ENCODE data around the gene CPNE4.

The CPNE4 gene

DNA sequence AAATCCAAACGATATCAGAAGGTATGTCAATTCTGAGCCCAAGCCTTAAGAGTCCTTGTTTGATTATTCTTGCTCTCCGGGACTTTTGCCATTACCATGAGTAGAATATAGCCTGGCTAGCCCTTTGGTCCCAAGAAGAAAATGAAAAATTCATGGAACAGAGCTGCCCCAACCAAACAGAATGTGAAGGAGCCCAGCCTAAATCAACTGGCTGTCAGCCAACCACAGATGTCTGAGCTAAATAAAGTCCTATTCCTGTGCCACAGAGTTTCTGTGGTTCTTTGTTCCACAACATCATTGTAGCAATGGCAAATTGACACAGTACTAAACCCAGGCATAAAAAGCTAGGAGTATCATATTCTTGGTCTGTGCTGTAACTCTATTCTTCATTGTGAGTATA is 185.2 kb downstream of the CPNE4 start:
- no peak for DNase-seq (ENCODE audit: low read depth, low spot score)

DNA sequence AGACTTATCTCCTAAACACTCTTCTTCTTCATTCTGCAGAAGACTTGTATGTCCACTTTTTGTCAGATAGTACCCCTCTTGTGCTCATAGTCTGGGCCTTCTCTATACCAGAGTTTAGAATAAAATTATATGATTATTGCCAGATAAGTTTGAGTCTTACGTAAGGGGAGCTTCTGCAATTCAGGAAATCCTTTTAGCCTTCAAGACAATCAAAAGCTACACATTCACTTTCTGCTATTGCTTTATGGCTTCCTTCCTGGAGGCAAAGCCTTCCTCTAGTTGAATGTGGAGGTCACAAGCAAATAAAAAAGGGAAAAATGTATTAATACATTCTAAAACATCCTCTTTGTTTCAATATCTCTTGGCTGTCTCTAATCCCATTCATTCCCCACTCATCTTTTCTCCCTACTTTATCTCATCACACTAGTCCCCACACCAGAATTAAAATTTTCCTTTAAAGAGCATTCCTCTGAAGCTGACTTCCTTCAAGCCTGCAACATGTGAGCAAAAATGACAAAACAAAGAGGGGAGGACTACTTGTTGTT is 186.8 kb downstream of the CPNE4 start:
- Histone ChIP-seq H3K4me3 (ENCODE audit: insufficient read length, low read depth) (no peak overlapping the region), H3K27me3 (ENCODE audit: insufficient read depth, insufficient read length) (no peaks in the 10 kb centered on the region), H3K4me1 (ENCODE audit: insufficient read depth, insufficient read length) (no peaks in the 10 kb centered on the region), H3K36me3 (ENCODE audit: insufficient read depth, insufficient read length, low read length) (no peaks in the 10 kb centered on the region), H3K9me3 (ENCODE audit: insufficient read depth, low read length) (no peaks in the 10 kb centered on the region), H3K9ac (ENCODE audit: insufficient read length, low read depth) (no peak overlapping the region)
- TF ChIP-seq YY1 (IDR thresholded peaks at IDR 0.05; ENCODE audit: insufficient read depth, insufficient read length) (no peak), SUZ12 (IDR thresholded peaks at IDR 0.05; ENCODE audit: extremely low read depth, insufficient read depth, insufficient read length) (no peak), ZNF274 (IDR thresholded peaks at IDR 0.05; ENCODE audit: low read depth, low read length) (no peak)
- no peak for DNase-seq (ENCODE audit: low read depth, low spot score)

More for the DNA sequence above, 185.2 kb downstream of the CPNE4 start:
- TF ChIP-seq YY1 (IDR thresholded peaks at IDR 0.05; ENCODE audit: insufficient read depth, insufficient read length), result no peak
- no peak for TF ChIP-seq SUZ12 (IDR thresholded peaks at IDR 0.05; ENCODE audit: extremely low read depth, insufficient read depth, insufficient read length)
- TF ChIP-seq ZNF274 (IDR thresholded peaks at IDR 0.05; ENCODE audit: low read depth, low read length), result no peak
- Histone ChIP-seq H3K9ac (ENCODE audit: insufficient read length, low read depth) (no peak overlapping the region), H3K4me3 (ENCODE audit: insufficient read length, low read depth) (no peak overlapping the region), H3K9me3 (ENCODE audit: insufficient read depth, low read length) (no peaks in the 10 kb centered on the region), H3K27me3 (ENCODE audit: insufficient read depth, insufficient read length) (no peaks in the 10 kb centered on the region), H3K36me3 (ENCODE audit: insufficient read depth, insufficient read length, low read length) (no peaks in the 10 kb centered on the region), H3K4me1 (ENCODE audit: insufficient read depth, insufficient read length) (no peaks in the 10 kb centered on the region)

DNA sequence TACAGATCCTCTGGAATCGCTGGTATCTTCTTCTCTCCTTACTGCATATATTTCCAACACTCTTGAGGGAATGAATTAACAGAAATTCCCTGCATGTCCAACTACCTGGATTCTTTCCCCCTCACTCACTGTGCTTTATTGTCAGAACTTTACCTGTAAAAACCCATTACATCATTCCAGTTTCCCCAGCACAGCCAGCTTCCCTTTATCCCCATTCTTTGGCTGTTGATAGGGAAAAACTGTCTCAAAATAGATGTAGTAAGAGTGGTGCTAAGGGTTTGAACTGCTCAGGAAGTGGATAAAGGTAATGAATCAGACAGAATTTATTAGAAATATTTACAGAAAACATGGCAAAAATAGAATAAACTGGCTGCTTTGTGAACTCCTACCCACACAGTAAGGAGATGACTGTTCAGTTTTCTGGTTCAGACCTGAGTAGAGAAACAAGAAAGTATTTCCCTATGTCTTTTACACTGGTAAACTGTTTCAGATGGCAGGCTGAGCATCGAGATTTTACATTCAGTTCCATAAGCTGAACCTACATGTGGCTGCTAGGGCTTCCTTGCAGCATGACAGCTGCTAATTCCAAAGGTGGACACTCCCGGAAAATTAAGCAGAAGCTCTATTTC is 188.4 kb downstream of the CPNE4 start:
- Histone ChIP-seq H3K9ac (ENCODE audit: insufficient read length, low read depth) (no peak overlapping the region), H3K27me3 (ENCODE audit: insufficient read depth, insufficient read length) (no peaks in the 10 kb centered on the region), H3K4me3 (ENCODE audit: insufficient read length, low read depth) (no peak overlapping the region), H3K9me3 (ENCODE audit: insufficient read depth, low read length) (no peaks in the 10 kb centered on the region), H3K4me1 (ENCODE audit: insufficient read depth, insufficient read length) (no peaks in the 10 kb centered on the region), H3K36me3 (ENCODE audit: insufficient read depth, insufficient read length, low read length) (no peaks in the 10 kb centered on the region)
- TF ChIP-seq YY1 (IDR thresholded peaks at IDR 0.05; ENCODE audit: insufficient read depth, insufficient read length), result no peak
- no peak for TF ChIP-seq SUZ12 (IDR thresholded peaks at IDR 0.05; ENCODE audit: extremely low read depth, insufficient read depth, insufficient read length)
- TF ChIP-seq ZNF274 (IDR thresholded peaks at IDR 0.05; ENCODE audit: low read depth, low read length), result no peak
- DNase-seq (ENCODE audit: low read depth, low spot score), result no peak

DNA sequence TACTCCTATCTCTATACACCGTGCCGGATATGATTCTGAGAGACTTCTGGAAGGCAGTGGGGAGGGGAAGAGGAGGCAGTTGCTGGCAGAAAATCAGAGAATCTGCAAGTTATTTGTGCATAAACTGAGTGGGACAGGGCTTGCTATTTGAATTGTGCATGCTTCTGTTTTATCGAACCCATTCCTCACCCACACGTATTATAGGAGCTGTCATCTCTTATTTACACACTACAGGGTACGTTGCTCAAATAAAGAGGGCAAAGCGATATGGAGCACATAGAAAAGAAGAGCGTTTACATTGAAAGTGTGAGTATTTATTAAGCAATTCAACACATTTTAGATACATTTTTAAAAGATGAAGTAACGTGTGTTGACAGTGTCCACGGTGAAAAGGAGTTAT is 191.6 kb downstream of the CPNE4 start:
- no peak overlapping the region for H3K9ac ChIP-seq (ENCODE audit: insufficient read length, low read depth)

DNA sequence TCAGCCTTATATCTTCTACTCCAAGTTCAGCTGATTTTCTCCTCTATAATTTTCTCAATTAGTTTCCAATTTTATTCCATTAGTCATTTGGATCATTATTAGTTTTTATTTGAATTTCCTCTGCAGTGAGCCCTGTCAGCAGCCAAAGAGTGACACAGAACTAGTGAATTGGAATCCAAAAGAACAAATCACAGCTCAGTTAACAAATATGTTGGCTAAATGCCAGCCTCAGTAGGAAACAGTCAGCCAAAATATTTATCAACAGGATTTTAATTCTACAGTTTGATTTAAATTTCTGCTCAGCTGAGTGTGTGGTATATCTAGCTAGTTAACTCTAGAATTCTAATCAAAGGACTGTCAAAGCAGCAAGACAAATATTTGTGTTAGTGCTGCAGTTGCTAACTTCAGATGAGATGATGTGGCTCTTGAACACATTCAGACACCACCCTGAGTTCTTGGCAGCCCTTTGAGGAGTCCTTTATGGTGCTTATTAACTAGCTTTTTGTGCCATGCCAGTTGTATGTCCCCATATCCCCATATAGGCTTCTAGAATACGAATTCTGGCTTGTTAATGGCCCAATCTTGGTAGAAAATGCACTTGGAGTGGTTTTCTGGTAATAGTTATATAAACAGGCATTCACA is 194.5 kb downstream of the CPNE4 start:
- Histone ChIP-seq H3K4me3 (ENCODE audit: insufficient read length, low read depth) (no peak overlapping the region), H3K36me3 (ENCODE audit: insufficient read depth, insufficient read length, low read length) (no peaks in the 10 kb centered on the region), H3K9me3 (ENCODE audit: insufficient read depth, low read length) (no peaks in the 10 kb centered on the region), H3K27me3 (ENCODE audit: insufficient read depth, insufficient read length) (no peaks in the 10 kb centered on the region), H3K9ac (ENCODE audit: insufficient read length, low read depth) (no peak overlapping the region), H3K4me1 (ENCODE audit: insufficient read depth, insufficient read length) (no peaks in the 10 kb centered on the region)
- TF ChIP-seq SUZ12 (IDR thresholded peaks at IDR 0.05; ENCODE audit: extremely low read depth, insufficient read depth, insufficient read length), result no peak
- TF ChIP-seq ZNF274 (IDR thresholded peaks at IDR 0.05; ENCODE audit: low read depth, low read length), result no peak
- no peak for TF ChIP-seq YY1 (IDR thresholded peaks at IDR 0.05; ENCODE audit: insufficient read depth, insufficient read length)
- no peak for DNase-seq (ENCODE audit: low read depth, low spot score)

More for the DNA sequence above, 191.6 kb downstream of the CPNE4 start:
- DNase-seq (ENCODE audit: low read depth, low spot score), result no peak
- Histone ChIP-seq H3K4me1 (ENCODE audit: insufficient read depth, insufficient read length) (no peaks in the 10 kb centered on the region), H3K27me3 (ENCODE audit: insufficient read depth, insufficient read length) (no peaks in the 10 kb centered on the region), H3K36me3 (ENCODE audit: insufficient read depth, insufficient read length, low read length) (no peaks in the 10 kb centered on the region), H3K9me3 (ENCODE audit: insufficient read depth, low read length) (no peaks in the 10 kb centered on the region), H3K4me3 (ENCODE audit: insufficient read length, low read depth) (no peak overlapping the region)
- TF ChIP-seq ZNF274 (IDR thresholded peaks at IDR 0.05; ENCODE audit: low read depth, low read length), result no peak
- TF ChIP-seq YY1 (IDR thresholded peaks at IDR 0.05; ENCODE audit: insufficient read depth, insufficient read length), result no peak
- TF ChIP-seq SUZ12 (IDR thresholded peaks at IDR 0.05; ENCODE audit: extremely low read depth, insufficient read depth, insufficient read length), result no peak

DNA sequence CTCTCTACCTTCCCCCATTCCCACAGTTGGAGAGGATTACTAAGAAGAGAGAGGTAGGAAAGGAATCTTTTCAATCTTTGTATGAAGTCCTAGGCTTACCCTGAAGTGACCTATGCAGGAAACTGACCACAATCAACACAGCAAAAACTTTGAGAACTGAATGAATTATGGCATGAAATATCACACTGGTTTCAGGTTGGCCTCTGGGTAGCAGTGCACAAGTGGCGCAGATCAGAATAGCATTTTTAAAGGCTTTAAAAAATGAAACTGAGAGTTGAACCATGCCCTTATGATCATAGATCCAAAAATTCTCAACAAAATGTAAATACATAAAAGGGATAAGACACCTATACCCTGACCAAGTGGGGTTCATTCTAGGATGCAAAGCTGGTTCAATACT is 198.9 kb downstream of the CPNE4 start:
- Histone ChIP-seq H3K4me3 (ENCODE audit: insufficient read length, low read depth) (no peak overlapping the region), H3K27me3 (ENCODE audit: insufficient read depth, insufficient read length) (no peaks in the 10 kb centered on the region), H3K9me3 (ENCODE audit: insufficient read depth, low read length) (no peaks in the 10 kb centered on the region), H3K36me3 (ENCODE audit: insufficient read depth, insufficient read length, low read length) (no peaks in the 10 kb centered on the region), H3K9ac (ENCODE audit: insufficient read length, low read depth) (no peak overlapping the region), H3K4me1 (ENCODE audit: insufficient read depth, insufficient read length) (no peaks in the 10 kb centered on the region)
- DNase-seq (ENCODE audit: low read depth, low spot score), result no peak
- TF ChIP-seq YY1 (IDR thresholded peaks at IDR 0.05; ENCODE audit: insufficient read depth, insufficient read length) (no peak), ZNF274 (IDR thresholded peaks at IDR 0.05; ENCODE audit: low read depth, low read length) (no peak), SUZ12 (IDR thresholded peaks at IDR 0.05; ENCODE audit: extremely low read depth, insufficient read depth, insufficient read length) (no peak)

DNA sequence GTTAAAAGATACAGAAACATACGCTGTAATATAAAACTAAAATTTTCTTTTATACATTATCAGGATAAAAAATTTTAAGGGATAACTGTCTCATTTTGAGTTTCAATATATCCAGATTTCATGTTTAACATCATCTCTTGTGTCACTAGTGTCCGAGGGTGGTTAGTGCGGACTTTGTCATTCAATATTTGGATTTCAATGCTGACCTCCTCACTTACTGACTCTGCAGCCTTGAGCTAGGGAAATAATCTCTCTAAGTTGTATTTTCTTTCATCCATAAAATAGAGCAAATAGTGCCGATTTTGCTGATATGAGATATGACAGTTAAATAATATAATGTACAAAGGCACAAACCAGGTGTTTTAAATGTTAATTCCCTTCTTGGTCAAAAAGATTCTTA is 203.2 kb downstream of the CPNE4 start:
- DNase-seq (ENCODE audit: low read depth, low spot score), result no peak
- no peak for TF ChIP-seq YY1 (IDR thresholded peaks at IDR 0.05; ENCODE audit: insufficient read depth, insufficient read length)

More for the DNA sequence above, 203.2 kb downstream of the CPNE4 start:
- Histone ChIP-seq H3K27me3 (ENCODE audit: insufficient read depth, insufficient read length) (no peaks in the 10 kb centered on the region), H3K36me3 (ENCODE audit: insufficient read depth, insufficient read length, low read length) (no peaks in the 10 kb centered on the region), H3K4me3 (ENCODE audit: insufficient read length, low read depth) (no peak overlapping the region), H3K9me3 (ENCODE audit: insufficient read depth, low read length) (no peaks in the 10 kb centered on the region), H3K9ac (ENCODE audit: insufficient read length, low read depth) (no peak overlapping the region), H3K4me1 (ENCODE audit: insufficient read depth, insufficient read length) (no peaks in the 10 kb centered on the region)
